Mesenteric fat pad (tissue), 1 donor: ENCODE results near the gene COL12A1. TPM values are rescaled to one million over a fixed set of nuclear protein-coding genes. Genes with fewer than 3 reads are reported as not detected.

ENCODE experiments used
- DNase-seq: peaks from one replicate; pipeline ENCODE4 v3.0.0-alpha.2; 2020; ENCODE audit warnings: low spot score
- total RNA-seq: library from RNA; stranded (reverse); fragmentation: NEBNext Ultra II Directional; extraction: Animal tissue kit (Norgen Biotek cat#: 25700); gene quantifications from one replicate; pipeline ENCODE4 v1.2.1, GENCODE V29; 2021
- donor health status: DM: yes; HTN: yes; CAD: no.

COL12A1 gene
- total RNA-seq, 1 donor from 2014 or later, result 376 TPM

- DNase-seq, result no peak
Observed at GRCh38 chr6:75103431-75103830, 102.4 kb downstream of the COL12A1 start.

DNA sequence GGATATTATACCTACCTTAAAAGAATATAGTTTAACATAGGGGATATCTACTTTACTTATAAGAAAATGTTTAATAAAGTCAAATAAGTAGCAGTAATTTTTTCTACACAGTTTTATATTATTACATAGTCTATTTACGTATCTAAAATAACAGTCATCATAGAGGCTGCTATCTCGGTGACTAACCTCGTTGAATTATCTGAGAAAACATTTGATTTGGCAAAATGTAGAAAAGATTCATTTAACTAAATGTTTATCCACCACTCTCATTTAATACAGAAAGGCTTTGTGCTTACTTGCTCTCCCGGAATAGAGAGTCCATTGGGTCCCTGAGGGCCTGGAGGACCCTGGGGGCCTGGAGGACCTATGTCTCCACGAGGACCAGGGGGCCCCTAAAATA, 103.6 kb downstream of the COL12A1 start:
- DNase-seq, result no peak

GRCh38 chr6:75101896-75102295, 104.0 kb downstream of the COL12A1 start:
- DNase-seq, result no peak

DNA sequence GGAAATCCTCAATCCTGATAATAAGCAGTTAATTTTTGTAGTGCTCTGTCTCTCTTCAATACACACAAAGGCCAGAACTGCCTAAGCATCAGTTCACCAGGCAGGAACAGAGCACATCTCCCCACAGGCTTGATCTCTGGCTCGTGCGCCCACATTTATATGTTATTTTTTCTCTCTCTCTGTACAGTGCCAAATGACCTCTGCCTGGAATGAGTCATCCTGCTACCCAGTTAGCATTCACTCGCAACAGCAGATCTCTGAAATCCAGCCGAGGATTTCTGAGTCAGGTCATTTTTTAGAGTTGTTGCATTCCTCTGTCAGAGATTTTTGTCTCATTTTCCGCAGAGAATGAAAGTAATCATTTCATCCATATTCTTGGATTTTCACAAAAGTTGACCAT, 107.1 kb downstream of the COL12A1 start:
- DNase-seq, result no peak

DNA sequence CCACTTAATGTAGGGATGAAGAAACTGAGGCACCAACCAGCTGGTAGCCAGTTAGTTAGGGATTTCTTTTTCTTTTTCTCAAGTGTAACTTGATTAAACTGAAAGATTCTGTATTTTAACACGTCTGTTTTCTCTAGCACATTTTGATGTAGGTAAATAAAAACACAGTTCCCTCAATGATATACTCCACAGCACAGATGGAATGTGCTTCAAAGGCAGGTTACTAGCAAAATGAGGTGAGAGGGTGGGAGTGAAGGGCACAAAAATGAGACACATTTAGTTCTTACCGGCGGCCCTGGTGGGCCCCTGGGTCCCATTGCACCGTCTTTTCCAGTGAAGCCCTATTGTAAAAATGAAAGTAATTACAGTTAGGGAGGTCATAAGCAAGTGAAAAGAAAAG, 108.9 kb downstream of the COL12A1 start:
- no peak for DNase-seq

GRCh38 chr6:75094614-75095200, 111.1 kb downstream of the COL12A1 start:
- no peak for DNase-seq

DNA sequence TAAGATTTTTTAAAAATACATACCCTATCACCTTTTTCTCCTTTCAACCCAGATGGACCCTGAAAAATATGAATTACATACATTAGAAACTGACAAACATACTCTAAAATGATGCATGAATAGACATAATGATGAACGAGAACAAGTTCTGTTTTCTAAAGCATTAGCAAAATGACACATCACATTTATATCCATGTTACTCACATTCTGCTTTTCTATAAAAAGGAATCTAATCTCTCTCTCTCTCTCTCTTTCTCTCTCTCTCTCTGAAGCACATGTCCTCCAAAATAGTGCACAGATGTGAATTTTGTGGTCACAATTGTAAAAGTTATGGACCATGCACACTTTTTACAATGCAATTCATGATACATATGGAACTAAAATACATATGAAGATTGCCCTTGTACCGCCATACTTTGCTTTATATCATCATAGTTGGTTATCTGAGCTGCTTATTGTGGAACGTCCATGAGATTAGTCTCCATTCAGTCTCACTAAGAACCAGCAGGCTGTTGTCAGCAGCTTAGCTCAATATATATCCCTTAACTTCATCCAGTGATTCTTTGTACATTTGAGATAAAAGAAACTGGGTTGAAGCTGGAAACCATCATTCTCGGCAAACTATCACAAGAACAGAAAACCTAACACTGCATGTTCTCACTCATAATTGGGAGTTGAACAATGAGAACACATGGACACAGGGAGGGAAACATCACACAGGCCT, 114.2 kb downstream of the COL12A1 start:
- DNase-seq, result no peak

DNA sequence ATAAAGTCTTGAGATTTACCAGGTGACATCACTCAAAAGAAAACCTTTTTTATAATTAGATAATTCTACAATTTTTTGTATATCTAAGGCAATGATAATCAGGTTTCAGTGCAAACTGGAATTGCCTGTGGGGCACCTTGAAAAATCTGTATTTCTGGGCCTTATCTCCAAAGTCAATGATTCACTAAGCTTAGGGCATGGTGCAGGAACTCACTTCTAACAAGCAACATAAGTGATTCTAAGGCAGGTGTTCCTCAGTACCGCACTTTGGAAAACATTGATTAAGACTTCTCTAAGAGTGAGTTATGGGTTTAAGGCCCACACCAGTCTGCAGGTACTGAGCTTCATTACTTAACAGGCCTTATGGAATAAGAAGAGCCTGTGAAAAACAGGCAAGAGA, 115.3 kb downstream of the COL12A1 start:
- no peak for DNase-seq

- DNase-seq, result no peak
Observed at GRCh38 chr6:75089921-75090320, 115.9 kb downstream of the COL12A1 start.

DNA sequence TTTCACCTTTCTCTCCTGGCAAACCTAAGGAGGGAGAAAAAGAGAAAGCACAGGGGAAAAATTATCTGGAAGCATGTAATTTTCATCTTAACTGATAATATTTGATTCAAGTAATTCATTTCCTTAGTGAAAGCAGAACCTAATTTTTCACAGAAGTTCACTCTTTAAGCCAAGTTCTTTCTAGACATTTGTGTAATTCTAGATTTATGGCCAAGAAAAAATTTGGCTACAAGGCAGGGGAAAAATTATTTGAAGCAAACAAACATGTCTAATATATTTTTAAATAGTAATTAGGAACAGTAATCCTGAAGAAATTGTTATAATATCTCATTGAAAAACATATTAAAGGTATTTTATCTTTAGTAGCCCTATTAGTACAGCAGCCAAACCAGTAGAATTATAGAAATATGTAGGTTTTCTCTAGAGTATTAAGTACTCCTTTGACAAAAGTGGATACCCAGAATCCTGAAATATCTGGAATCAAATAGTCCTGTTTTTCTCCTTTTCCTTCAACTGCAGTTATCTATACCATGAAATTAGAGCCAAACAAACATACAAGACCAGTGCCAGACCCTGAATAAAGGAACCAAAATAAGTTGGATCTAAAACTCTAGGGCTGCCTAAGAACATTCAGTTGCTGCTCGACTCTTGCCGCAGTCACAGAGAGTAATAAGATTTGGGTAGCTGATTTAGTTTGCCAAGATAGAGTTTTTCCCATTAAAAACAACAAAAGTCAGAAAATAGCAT, 116.5 kb downstream of the COL12A1 start:
- no peak for DNase-seq

GRCh38 chr6:75085931-75086635, 119.8 kb downstream of the COL12A1 start:
- DNase-seq, result no peak

- DNase-seq, result no peak
Observed at GRCh38 chr6:75084872-75085381, 120.9 kb downstream of the COL12A1 start.

DNA sequence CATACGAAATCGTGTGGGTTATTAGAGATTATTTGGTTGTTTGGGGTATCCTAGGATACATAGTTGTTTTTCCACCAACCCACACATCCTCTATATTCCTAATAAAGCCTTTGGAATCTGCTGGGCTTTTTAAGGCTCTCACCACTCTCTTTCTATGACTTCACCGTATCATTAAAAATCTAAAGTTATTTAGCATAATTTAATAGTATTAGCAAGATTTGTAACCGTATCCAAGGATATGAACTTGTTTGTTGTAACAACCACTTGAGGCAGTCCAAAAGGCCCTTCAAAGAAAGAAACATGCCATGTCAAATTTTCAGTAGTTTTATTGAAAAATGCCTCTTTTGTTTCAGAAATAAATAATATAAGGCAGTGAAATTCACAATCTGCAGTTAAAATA, 121.8 kb downstream of the COL12A1 start:
- no peak for DNase-seq

GRCh38 chr6:75081921-75082320, 123.9 kb downstream of the COL12A1 start:
- DNase-seq, result no peak

DNA sequence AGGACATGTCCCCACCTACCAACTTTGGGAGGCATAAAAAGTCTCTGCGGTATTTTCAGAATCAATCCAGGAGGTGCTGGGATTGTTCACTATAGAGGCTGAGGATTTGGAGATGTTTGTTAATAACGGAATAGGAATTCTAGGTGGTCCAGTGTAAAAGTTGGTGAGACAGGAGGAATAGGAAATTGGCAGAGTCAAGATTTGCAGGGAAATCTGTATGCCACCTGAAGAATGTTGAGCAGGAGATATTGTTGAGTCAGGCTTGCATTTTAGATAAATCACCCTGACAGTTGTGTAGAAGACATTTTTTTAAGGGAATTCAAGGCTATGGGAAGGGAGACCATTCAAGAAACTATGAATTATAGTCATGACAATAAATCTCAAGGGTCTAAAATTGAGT, 124.8 kb downstream of the COL12A1 start:
- DNase-seq, result no peak

GRCh38 chr6:75079589-75079988, 126.3 kb downstream of the COL12A1 start:
- no peak for DNase-seq

- no peak for DNase-seq
Observed at GRCh38 chr6:75077701-75078100, 128.2 kb downstream of the COL12A1 start.

DNA sequence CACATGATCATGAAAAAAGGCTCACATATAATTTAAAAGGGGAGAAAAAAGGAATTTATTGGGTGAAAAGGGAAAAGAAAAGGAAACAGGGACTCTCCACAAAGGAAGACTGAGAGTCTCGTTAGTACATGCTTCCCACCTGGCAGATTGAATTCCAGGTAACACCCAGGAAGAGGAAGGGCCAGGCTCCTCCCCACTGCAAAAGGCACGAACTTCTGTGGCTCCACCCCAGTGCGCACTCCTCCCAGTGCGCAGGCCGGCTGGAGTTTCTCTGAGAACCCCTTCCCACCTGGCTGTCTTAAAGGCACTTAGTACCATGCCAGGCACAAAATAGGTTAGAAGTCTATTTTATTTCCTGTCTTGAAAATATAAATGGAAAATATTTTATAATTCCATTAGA, 129.8 kb downstream of the COL12A1 start:
- DNase-seq, result no peak

- DNase-seq, result no peak
Observed at GRCh38 chr6:75070244-75070643, 135.6 kb downstream of the COL12A1 start.

DNA sequence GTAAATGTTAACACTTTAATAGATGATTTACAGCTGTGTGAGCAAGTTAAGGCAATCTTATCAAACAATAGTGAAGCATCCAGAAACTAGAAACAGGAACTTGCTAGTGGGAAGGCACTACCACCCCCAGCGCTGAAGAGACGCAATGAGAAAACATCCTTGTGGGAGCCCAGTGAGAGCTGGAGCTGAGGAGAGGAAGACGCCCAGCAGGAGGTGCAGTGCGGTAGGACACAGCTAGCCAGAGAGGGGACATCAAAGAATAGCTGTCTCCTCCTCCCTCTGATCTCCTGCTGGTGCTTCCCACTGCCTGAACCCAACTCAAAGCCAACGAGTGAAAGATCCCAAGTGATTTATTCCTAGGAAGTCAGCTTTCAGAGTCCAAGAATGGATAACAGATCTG, 140.3 kb downstream of the COL12A1 start:
- no peak for DNase-seq

DNA sequence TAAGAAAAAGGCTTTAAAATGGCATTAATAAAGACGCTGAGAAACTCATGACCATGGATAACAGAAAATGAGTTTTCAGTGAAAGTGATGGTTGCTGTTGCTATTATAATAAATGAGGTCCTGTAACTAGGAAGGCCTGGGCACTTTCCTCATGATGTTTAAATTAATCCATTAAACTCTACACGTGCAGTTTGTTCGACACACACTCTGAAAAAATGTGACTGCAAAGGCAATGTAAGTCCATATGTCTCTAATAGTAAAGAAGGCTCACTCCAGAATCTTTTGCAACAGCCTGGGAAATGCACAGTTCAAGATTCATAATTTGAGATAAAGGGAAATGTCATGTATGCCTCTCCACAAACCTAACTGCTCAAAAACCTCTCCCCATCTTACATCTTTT, 153.4 kb downstream of the COL12A1 start:
- no peak for DNase-seq

DNA sequence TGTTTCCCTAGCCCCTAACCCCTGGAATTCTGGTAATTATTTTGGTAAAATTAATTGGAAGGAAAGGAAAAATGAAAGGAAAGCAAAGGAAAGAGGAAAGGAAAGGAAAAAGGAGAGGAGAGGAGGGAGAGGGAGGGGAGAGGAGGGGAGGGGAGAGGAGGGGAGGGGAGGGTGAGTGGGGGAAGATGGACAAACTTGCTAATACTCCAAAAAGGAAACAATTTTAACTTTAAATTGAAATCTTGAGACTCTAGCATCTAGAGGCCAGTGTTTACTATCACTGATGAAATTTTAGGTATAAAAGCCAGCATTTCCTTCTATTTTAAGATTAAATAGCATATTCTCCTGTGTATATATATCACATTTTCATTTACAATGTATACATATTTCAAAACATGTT, 156.5 kb downstream of the COL12A1 start:
- no peak for DNase-seq
